Loucy (cell line): Measurements from ENCODE around the gene RNF13.

Source experiments
- H2AFZ ChIP-seq: fragments of 200-600 bp; sonication (generic); 2 replicates; pipeline ENCODE4 v1.6.0; 2016; ENCODE audit warnings: antibody characterized with exemption, mild to moderate bottlenecking, low read length, moderate library complexity
- H3F3A ChIP-seq: fragments of 200-600 bp; 2 replicates; pipeline ENCODE4 v1.6.0; 2016; ENCODE audit warnings: antibody characterized with exemption, low read depth, mild to moderate bottlenecking
- H3K27me3 ChIP-seq: fragments of 200-600 bp; sonication (generic); 2 replicates; pipeline ENCODE4 v1.6.1; 2014; ENCODE audit warnings: low read length, mild to moderate bottlenecking; ENCODE audit not compliant: insufficient read depth, poor library complexity, severe bottlenecking
- H3K36me3 ChIP-seq: fragments of 200-600 bp; sonication (generic); 2 replicates; pipeline ENCODE4 v1.6.1; 2016; ENCODE audit warnings: low read length; ENCODE audit not compliant: insufficient read depth
- H3K4me1 ChIP-seq: fragments of 200-600 bp; sonication (generic); 2 replicates; pipeline ENCODE4 v1.5.1; 2014; ENCODE audit warnings: low read length, mild to moderate bottlenecking; ENCODE audit not compliant: insufficient read depth, poor library complexity, severe bottlenecking
- H3K4me2 ChIP-seq: fragments of 200-600 bp; sonication (generic); 2 replicates; pipeline ENCODE4 v1.6.0; 2014; ENCODE audit warnings: antibody characterized with exemption, low read length, low read depth, mild to moderate bottlenecking; ENCODE audit not compliant: poor library complexity, severe bottlenecking
- H3K4me3 ChIP-seq: fragments of 200-600 bp; sonication (generic); 2 replicates; pipeline ENCODE4 v1.5.1; 2014; ENCODE audit warnings: low read length, mild to moderate bottlenecking, mixed read lengths; ENCODE audit not compliant: poor library complexity, severe bottlenecking
- H3K79me2 ChIP-seq: fragments of 200-600 bp; sonication (generic); 2 replicates; pipeline ENCODE4 v1.6.1; 2014; ENCODE audit warnings: low read length; ENCODE audit not compliant: insufficient read depth
- H3K9ac ChIP-seq: fragments of 200-600 bp; sonication (generic); 2 replicates; pipeline ENCODE4 v1.6.0; 2014; ENCODE audit warnings: mild to moderate bottlenecking, low read depth, low read length, moderate library complexity; ENCODE audit not compliant: poor library complexity, severe bottlenecking
- H3K9me2 ChIP-seq: fragments of 200-600 bp; sonication (generic); replicated peaks from 2 replicates; pipeline ENCODE4 v1.6.1; 2016; ENCODE audit warnings: low read depth, low read length, mixed read lengths
- H3K9me3 ChIP-seq: fragments of 200-600 bp; sonication (generic); 2 replicates; pipeline ENCODE4 v1.6.1; 2014; ENCODE audit warnings: mild to moderate bottlenecking, antibody characterized with exemption, low read length, low read depth; ENCODE audit not compliant: insufficient read depth
- H4K20me1 ChIP-seq: fragments of 200-600 bp; sonication (generic); 2 replicates; pipeline ENCODE4 v1.6.0; 2014; ENCODE audit warnings: antibody characterized with exemption, low read length, mild to moderate bottlenecking; ENCODE audit not compliant: insufficient read depth, poor library complexity, severe bottlenecking
- EZH2phosphoT487 ChIP-seq: fragments of 200-600 bp; IDR thresholded peaks from 2 replicates; pipeline ENCODE4 v1.6.1; 2018; ENCODE audit warnings: antibody characterized with exemption, mild to moderate bottlenecking, moderate library complexity, borderline replicate concordance
- TF ChIP-seq, protein P1 (sequence below): fragments of 200-600 bp; sonication (generic); conservative IDR thresholded peaks from 2 replicates; pipeline ENCODE4 v1.5.1; 2014; ENCODE audit warnings: mild to moderate bottlenecking, antibody characterized with exemption, low read length

The RNF13 gene

DNA sequence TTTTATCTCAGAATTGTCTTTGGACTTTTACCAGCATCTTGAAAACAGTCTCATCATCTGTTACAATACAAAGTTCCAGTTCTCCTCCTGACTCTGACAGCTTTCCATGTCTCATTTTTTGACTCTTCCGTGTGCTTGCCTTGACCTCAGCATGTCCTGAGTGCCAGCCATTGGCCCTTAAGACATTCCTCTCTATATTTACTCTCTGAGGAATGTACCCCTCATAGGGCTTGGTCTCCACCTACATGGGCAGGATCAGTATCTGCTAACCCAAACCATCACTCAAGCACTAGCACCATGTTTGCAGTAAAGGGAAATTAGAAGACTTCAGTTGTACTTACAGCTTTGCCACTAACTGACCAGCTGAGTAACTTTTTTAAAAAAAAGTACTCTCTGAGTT lies 36.8 kb upstream of the RNF13 start:
- H3K36me3 ChIP-seq: no peaks in the 10 kb centered on the region
- no peak overlapping the region for H3K4me2 ChIP-seq
- no peaks in the 10 kb centered on the region for H3K4me1 ChIP-seq
- no peaks in the 10 kb centered on the region for H4K20me1 ChIP-seq
- H3F3A ChIP-seq: no peaks in the 10 kb centered on the region
- TF ChIP-seq EZH2phosphoT487: no peak
- TF ChIP-seq, protein P1, sequence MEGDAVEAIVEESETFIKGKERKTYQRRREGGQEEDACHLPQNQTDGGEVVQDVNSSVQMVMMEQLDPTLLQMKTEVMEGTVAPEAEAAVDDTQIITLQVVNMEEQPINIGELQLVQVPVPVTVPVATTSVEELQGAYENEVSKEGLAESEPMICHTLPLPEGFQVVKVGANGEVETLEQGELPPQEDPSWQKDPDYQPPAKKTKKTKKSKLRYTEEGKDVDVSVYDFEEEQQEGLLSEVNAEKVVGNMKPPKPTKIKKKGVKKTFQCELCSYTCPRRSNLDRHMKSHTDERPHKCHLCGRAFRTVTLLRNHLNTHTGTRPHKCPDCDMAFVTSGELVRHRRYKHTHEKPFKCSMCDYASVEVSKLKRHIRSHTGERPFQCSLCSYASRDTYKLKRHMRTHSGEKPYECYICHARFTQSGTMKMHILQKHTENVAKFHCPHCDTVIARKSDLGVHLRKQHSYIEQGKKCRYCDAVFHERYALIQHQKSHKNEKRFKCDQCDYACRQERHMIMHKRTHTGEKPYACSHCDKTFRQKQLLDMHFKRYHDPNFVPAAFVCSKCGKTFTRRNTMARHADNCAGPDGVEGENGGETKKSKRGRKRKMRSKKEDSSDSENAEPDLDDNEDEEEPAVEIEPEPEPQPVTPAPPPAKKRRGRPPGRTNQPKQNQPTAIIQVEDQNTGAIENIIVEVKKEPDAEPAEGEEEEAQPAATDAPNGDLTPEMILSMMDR: no peak
- no peaks in the 10 kb centered on the region for H3K9me2 ChIP-seq
- H2AFZ ChIP-seq: no peak overlapping the region
- no peaks in the 10 kb centered on the region for H3K9me3 ChIP-seq
- no peak overlapping the region for H3K9ac ChIP-seq
- H3K27me3 ChIP-seq: no peaks in the 10 kb centered on the region
- no peak overlapping the region for H3K4me3 ChIP-seq
- no peaks in the 10 kb centered on the region for H3K79me2 ChIP-seq

DNA sequence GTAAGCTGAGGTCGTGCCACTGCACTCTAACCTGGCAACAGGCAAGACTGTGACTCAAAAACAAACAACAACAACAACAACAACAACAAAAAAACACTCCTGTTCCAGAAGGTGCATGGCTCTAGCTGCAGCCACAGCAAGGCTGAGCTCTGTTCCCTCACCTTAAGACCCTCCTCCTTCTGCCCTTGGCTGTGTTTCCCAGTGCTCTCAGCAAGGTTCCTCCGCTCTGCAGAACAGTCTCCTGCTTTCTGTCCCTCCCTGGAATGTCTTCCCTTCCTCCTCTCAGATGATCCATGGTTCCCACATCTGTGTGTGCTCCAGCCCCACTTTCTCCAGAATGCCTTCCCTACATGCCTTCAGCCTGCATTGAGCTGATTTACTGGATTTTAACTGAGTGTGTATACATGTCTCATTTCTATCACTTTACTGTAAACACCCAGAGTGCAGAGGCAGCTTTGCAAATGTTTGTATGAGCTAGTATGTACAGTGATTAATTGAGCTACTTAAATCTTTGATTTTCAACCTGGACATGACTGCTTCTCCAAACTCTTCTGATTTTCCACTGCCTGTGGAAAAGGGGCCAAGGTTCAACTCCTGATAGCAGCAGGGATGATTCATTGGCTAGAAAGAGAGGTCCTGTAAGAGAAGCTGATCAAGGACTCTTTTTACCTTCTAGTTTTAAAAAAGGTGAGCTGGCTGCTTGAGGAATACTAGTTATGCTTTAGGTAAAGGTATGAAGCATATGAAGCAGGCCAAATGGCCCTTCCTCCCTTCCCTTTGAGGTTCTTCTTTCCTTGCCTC lies 35.4 kb upstream of the RNF13 start:
- no peaks in the 10 kb centered on the region for H3F3A ChIP-seq
- H3K79me2 ChIP-seq: no peaks in the 10 kb centered on the region
- H4K20me1 ChIP-seq: no peaks in the 10 kb centered on the region
- no peaks in the 10 kb centered on the region for H3K4me1 ChIP-seq
- no peaks in the 10 kb centered on the region for H3K36me3 ChIP-seq
- peak overlapping the region; percentile 28; the same call in 1 of the 2 replicates for H2AFZ ChIP-seq
- H3K9me3 ChIP-seq: no peaks in the 10 kb centered on the region
- no peak overlapping the region for H3K9ac ChIP-seq
- no peaks in the 10 kb centered on the region for H3K27me3 ChIP-seq
- H3K9me2 ChIP-seq: no peaks in the 10 kb centered on the region
- no peak overlapping the region for H3K4me2 ChIP-seq
- TF ChIP-seq, protein P1: no peak
- TF ChIP-seq EZH2phosphoT487: no peak
- H3K4me3 ChIP-seq: no peak overlapping the region

DNA sequence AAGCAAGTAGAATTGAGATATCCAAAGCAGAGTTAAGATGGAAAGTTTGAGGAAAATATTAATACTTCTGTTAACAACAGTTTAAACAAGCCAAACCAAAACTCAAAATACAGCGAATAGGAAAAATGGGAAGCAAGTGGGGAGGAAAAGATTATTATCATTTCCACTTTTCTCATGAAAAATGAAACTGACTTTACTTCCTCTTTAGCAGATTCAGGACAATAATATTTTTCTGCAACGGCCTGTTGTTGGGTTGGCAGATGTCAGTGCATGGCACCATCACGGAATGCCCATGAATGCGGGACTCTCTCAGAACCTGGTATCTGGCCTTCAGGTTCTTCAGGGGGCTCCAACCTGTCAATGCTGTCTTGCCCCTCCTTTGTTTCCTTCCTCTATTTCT lies 31.8 kb upstream of the RNF13 start:
- Histone ChIP-seq H3K4me3 (no peak overlapping the region), H3K4me2 (no peak overlapping the region), H3K27me3 (no peaks in the 10 kb centered on the region), H3K9me3 (no peaks in the 10 kb centered on the region), H3K79me2 (no peaks in the 10 kb centered on the region), H3K4me1 (no peaks in the 10 kb centered on the region), H3F3A (no peaks in the 10 kb centered on the region), H4K20me1 (no peaks in the 10 kb centered on the region), H3K9ac (no peak overlapping the region), H3K36me3 (no peaks in the 10 kb centered on the region), H3K9me2 (no peaks in the 10 kb centered on the region), H2AFZ (no peak overlapping the region)
- no peak for TF ChIP-seq EZH2phosphoT487
- TF ChIP-seq, protein P1: no peak
